OCI-LY1 (cell line): Measurements from ENCODE around the gene PSMD5.

ENCODE experiments used
- EZH2 ChIP-seq: fragments of 200-600 bp; sonication (generic), shearing (Covaris generic); IDR thresholded peaks from 2 replicates; pipeline ENCODE4 v1.8.0; 2017; ENCODE audit warnings: borderline replicate concordance, mixed run types, mild to moderate bottlenecking, antibody characterized with exemption, low read length, moderate library complexity, mixed read lengths
- TF ChIP-seq, protein P1 (sequence below): fragments of 200-600 bp; sonication (generic), shearing (Covaris generic); IDR thresholded peaks from 2 replicates; pipeline ENCODE4 v1.5.1; 2017; ENCODE audit warnings: mild to moderate bottlenecking, antibody characterized with exemption, low read length, moderate library complexity, mixed read lengths

GRCh38 chr9:120856700-120857099 lies 14.0 kb upstream of the PSMD5 start:
- TF ChIP-seq, protein P1, sequence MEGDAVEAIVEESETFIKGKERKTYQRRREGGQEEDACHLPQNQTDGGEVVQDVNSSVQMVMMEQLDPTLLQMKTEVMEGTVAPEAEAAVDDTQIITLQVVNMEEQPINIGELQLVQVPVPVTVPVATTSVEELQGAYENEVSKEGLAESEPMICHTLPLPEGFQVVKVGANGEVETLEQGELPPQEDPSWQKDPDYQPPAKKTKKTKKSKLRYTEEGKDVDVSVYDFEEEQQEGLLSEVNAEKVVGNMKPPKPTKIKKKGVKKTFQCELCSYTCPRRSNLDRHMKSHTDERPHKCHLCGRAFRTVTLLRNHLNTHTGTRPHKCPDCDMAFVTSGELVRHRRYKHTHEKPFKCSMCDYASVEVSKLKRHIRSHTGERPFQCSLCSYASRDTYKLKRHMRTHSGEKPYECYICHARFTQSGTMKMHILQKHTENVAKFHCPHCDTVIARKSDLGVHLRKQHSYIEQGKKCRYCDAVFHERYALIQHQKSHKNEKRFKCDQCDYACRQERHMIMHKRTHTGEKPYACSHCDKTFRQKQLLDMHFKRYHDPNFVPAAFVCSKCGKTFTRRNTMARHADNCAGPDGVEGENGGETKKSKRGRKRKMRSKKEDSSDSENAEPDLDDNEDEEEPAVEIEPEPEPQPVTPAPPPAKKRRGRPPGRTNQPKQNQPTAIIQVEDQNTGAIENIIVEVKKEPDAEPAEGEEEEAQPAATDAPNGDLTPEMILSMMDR: no peak
- TF ChIP-seq EZH2: no peak
